GM18526 (cell line): ENCODE measurements around the gene CSHL1.

Experiments used
- POLR2A ChIP-seq: IDR thresholded peaks from 3 replicates; pipeline ENCODE4 v1.6.1; 2011; ENCODE audit not compliant: insufficient read length; ENCODE audit errors: extremely low read depth

The CSHL1 gene

DNA sequence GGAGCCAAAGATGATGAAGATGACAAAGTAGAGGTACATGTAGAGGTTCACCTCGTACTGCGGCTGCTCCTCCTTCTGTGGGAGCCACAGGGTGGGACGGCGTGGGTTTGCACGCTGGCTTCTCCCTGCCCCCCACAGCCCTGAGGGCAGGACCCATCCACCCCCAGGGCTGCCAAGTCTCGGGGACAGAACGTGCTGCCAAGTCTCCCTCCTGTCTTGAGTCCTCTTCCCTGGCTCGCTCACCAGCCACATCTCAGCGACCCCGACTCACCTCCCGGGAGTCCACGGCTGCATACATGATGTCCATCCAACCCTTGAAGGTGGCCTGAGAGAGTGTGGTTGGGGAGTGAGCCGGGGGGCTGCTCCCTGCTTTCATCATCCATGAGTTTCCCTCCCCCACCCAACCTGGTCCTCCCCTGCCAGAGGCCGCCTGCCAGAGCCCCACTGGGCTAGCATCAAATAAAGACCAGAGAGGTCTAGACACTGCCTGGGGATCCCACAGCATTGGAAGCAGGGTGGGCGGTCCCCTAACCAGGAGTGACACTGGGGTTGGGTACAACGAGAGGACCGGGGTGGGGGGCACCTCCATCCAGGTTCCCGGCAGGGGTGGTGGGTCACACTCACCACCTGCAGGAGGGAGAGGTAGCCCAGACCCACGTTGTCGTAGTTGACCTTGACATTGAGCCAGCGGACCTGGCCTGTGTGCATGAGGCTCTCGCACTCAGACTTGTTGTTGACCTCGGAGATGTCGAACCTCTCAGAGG lies 33.9 kb upstream of the CSHL1 start:
- no peak for TF ChIP-seq POLR2A

DNA sequence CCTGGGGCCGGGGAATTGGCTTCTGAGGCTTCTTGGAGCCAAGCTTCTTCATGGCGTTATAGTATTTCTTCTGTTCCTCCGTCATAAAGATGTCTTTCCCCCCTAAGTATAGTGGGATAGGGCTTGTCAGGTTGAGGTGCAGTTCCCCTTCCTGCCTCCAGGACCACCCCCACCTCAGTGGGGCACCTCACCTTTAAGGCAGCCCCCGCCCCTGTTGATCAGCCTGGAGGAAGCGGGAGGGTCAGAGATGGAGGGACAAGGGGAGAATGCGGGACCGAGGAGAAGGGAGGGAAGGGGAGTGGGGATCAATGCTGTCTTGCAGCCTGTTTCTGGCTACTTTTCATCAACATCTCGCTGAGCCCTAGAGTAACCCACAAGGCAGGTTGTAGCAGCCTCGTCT lies 32.7 kb upstream of the CSHL1 start:
- TF ChIP-seq POLR2A: no peak

DNA sequence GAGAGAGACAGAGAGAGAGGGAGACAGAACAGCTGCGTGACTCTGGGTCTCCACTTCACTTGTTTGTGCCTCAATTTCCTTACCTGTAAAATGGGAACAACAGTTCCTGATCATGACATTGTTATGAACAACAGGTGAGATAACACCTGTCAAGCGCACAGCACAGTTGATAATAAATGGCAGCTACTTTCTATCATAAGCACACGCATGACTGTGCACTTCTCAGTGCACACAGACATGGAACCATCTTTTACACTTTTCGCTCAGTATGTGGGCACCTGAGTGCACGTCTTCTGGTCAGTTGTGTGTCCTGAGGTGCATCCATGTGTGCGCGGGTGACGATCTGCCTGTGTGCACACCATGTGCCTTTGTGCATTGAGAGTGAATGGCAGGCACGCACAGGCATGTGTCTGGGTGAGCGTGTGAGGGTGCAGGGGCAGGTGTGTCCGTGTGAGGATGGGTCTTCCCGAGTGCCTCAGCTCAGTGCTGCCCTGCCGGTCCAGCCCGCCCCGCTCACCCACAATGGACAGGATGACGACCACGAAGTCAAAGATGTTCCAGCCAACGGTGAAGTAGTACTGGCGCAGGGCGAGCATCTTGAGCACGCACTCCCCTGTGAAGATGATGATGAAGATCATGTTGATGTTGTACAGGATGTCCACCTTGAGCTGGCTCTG lies 31.4 kb upstream of the CSHL1 start:
- no peak for TF ChIP-seq POLR2A

DNA sequence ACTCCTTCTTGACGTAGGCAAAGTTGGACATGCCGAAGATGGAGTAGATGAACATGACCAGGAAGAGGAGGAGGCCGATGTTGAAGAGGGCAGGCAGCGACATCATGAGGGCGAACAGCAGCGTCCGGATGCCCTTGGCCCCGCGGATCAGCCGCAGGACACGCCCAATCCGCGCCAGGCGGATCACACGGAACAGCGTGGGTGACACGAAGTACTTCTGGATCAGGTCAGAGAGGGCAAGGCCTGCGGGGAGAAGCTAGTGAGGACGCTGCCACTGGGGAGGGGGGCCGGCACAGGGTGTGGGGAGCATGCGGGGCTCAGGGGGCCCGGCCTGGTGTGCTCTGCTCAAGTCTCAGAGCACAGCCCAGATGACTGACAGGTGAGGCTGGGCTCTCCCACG lies 30.7 kb upstream of the CSHL1 start:
- no peak for TF ChIP-seq POLR2A

GRCh38 chr17:63941162-63941561 lies 30.1 kb upstream of the CSHL1 start:
- no peak for TF ChIP-seq POLR2A

DNA sequence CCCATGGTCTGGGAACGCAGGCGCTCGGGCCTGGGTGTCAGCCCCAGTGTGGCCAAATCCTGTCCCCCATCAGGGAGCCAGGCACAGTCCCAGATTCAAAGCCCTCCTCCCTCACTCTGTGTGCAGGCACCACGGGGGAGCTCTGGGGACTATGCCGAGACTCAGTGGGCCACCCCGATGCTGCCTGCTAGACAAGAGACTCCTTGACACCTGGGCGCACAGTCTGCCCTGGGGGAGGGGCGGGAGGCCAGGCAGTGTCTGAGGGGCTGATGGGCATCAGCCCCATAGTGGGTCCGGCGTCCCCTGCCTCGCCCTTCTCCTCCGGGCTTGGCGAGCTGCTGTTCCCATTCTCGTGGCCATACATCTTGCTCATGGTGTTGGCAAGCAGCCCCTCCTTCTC lies 29.5 kb upstream of the CSHL1 start:
- no peak for TF ChIP-seq POLR2A

DNA sequence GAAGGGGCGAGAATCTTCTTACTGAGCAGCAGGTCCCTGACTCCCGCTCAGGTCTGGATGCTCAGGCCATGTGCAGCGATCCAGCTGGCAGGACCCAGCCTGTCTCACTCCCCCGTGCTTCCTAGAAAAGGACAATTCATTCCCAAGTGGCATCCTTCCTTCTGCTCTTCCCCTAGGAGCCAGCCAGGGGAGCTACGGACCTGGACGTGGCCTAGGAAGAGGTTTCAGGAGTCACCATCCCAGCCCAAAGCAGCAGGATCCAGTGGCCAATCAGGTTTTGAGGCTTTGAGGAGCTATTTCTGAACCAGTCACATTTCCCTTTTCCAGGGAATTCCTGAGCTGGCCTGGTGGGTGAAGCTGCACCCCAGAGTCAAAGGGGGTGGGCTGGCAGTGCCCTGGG lies 28.8 kb upstream of the CSHL1 start:
- no peak for TF ChIP-seq POLR2A

DNA sequence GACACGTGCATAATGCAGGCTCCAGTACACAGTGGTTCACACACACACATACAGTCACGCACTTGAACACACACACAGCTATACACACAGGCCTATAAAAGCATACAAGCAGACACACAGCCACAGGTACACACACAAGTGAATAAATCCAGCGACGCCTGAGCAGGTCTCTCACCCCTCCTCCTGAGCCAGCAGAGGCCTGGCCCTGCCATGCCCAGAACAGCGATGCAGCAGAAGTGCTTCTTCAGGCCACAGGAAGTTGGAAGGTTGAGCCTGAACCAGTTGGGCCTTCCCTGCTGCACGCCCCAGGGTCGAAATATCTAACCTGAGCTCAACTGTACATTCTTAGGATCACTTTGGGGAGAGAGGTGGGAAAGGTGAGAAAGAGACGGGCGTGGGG lies 28.3 kb upstream of the CSHL1 start:
- TF ChIP-seq POLR2A: no peak

DNA sequence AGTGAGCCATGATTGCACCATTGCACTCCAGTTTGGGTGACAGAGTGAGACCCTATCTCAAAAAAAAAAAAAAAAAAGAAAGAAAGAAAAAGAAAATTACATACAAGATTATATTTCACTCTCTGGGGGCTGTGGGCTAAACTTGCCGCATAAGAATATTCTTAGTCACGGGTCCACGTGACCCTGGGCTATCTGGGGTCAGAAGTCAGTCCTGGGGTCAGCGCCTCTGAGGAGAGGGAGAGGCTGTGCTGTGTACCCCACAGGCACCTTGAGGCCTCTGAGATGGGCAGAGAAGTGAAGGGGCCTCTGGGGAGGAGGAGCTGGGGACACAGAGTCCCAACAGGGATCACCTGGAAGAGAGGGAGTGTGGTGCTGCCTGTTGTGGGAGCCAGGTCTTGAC lies 26.9 kb upstream of the CSHL1 start:
- TF ChIP-seq POLR2A: no peak

- TF ChIP-seq POLR2A: no peak
These were observed 26.3 kb upstream of the CSHL1 start for GRCh38 chr17:63937319-63937718.

DNA sequence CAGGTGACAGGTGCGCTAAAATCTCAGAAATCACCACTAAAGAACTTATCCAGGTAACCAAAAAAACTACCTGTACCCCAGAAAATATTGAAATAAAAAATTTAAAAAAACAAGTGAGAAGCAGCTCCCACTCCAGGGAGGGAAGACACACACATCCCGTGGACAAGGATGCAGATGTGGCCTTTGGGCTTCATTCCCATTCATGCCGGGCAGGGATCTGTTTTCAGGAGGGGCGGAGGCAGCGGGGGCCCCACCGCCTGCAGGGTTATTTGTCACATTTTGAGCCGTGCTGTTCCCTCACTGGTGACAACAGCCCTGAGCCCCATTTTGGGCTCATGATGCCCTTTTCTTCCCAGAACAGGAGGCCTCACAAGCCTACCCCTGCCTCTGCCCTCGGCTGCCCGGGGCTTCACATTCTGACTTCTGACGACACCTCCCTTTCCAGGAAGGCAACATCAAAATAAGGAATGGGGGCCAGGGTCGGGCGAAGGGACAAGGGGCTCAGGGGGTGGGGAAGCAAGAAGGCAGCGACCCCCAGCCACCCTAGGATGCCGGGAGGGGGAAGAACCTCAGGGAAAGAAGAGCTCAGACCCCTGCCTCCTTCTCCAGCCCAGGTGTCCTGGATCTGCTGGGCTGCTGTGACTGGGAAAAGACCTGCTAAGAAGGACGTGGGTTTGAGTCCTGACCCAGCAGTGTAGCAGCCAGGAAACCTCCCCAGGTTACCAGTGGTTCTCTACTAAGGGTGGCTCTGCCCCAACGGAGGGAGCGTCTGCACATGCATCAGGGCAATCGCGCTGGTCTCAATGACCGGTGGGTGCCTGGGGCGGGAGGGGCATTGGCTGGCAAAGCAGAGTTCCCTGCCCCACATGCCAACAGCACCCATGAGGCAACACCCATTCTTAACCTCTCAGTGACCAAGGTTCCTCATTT lies 23.4 kb upstream of the CSHL1 start:
- TF ChIP-seq POLR2A: no peak

DNA sequence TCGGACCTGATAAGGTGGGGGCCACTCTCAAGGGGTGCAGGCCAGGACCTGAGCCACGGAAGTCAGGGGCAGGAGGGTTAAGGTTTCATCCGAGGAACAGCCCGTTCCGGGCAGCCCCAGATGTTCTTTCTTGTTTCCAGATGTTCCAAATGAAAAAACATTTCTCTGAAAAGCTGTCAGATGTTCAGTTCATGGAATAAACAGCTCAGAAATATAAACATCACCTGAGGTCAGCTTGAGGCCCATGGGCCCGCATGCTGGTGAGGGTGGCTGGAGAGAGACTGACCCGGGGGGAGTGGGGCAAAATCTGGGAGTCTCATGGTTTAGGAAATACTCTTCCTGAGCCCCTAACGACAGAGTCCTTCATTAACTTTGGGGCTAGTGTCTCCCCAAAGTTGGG lies 22.5 kb upstream of the CSHL1 start:
- TF ChIP-seq POLR2A: no peak

DNA sequence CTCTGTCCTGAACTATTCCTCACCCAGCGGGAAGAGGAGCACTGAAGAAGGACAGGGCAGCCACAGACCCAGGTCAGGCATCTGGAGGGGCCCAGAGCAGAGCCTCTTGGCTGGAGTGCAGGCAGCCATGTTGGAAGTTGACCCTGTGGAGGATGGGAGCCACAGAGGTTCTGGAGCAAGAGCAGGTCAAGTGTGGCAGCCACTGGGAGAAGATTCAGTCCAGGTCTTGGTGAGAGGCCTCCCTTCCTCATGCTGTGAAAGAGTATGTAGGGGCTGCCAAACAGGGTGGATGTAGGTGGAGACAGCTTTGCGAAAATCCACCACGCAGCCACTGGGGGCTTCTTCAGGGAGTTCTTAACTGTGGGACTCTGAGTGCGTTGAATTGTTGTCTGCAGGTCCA lies 21.7 kb upstream of the CSHL1 start:
- TF ChIP-seq POLR2A: no peak

DNA sequence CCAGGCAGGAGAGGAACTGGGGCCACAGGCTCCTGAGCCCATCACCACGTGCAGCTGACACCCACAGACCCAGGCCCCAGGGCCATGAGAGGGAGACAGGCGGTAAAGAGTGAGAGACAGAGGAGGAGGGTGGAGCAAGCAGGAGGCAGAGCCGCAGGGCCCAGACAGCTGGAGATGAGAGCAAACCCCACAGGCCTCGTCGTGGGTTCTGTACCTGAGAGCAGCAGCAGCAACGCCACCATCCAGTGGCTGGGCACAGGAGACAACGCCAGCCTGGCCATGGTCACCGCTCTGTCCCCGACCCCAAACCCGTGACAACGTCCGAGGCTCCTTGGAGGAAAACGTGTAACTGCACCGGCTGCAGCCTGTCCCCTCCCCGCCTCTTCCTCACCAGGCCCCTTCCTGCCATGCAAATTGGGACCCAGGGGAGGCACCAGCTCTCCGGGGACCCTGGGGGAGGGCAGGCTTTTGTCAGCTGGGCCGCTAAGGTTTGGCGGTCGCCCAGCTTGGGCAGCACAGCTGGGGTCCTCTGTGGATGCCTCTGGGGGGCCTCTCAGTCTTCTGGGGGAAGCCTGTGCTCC lies 21.0 kb upstream of the CSHL1 start, which contains the start of gene CD79B:
CD79B (minus strand) TSS at position 351 of the 581 bp plus-strand sequence; CDS start at position 281, 70 bp downstream.
- peak; percentile 93 for TF ChIP-seq POLR2A

DNA sequence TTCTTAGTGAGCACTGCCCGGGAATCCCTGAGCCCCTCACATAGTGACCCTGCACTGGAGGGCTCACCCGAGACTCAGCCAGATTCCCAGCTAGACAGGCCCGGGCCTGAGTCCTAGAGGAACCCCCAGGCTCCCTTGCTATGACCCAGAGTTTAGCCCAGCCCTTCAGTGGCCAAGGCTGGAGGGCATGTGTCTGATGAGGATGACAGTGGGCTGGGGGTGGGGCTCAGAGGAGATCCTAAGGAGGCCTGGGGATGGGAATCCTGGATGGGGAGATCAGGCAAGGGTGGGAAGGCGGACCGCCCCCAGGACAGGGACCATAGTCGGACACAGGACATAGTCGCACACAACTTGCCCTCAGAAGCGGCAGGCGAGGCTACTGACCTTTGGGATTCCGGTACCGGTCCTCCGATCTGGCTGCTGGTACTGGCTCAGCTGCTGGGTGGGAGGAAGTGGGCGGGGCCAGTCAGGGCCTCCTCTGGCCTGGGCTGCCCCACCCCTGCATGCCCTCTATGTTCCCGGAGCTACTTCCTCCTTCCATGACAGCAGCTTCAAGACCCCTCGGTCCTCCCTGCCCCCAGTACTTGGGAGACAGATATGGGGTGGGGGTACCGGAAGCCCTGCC lies 20.0 kb upstream of the CSHL1 start:
- peak; percentile 31 for TF ChIP-seq POLR2A
